HCT116 (cell line): ENCODE measurements around the gene FAM221B. TPM values are rescaled to one million over a fixed set of nuclear protein-coding genes. Genes with fewer than 3 reads are reported as not detected.

Source experiments
- ATAC-seq: fragments of 200-7000 bp; cut with Tn5 transposase; 2 replicates; pipeline ENCODE4 v1.9.1; 2020; ENCODE audit warnings: mild to moderate bottlenecking, moderate library complexity
- BruUV-seq: library from RNA; stranded (reverse); fragments of 400-500 nt; replicated peaks from 2 replicates; lab custom pipeline; 2021; lab: Mats Ljungman, UMichigan
- CTCF ChIA-PET: fragments of 300-600 bp; sonication (Branson Sonifier 250); formaldehyde crosslinking; loops from one replicate; lab custom pipeline; 2021; ENCODE audit warnings: antibody characterized with exemption; lab: Charles Lee
- POLR2A ChIA-PET: fragments of 300-600, 350-600 bp; sonication (Branson Sonifier 250); formaldehyde crosslinking; loops from one replicate; lab custom pipeline; 2021; ENCODE audit warnings: antibody characterized with exemption; lab: Charles Lee
- RAD21 ChIA-PET, 2 experiments: fragments of 300-600 bp; sonication (Branson Sonifier 250); formaldehyde crosslinking; loops; one replicate each; lab custom pipeline; 2023; ENCODE audit warnings: low total read pairs in 2 of 2; ENCODE audit not compliant: uncharacterized antibody in 2 of 2, unreplicated experiment in 2 of 2, low non-redundant PET in 1 of 2; lab: Charles Lee
- DNase-seq: peaks from one replicate; pipeline ENCODE4 v3.0.0-alpha.2; 2010; ENCODE audit warnings: low read depth, low spot score
- H2AFZ ChIP-seq: fragments of 200-600 bp; shearing (Covaris generic), sonication (generic); 2 replicates; pipeline ENCODE4 v1.6.1; 2017; ENCODE audit warnings: low read depth, mixed run types, mixed read lengths, antibody characterized with exemption, low read length; ENCODE audit not compliant: poor library complexity, severe bottlenecking
- H3K27ac ChIP-seq: 2 replicates; pipeline ENCODE4 v1.5.1; 2012; ENCODE audit warnings: low read depth, low read length
- H3K27me3 ChIP-seq: fragments of 200-600 bp; sonication (generic); 2 replicates; pipeline ENCODE4 v1.6.1; 2016; ENCODE audit warnings: mixed run types, low read length, mixed read lengths; ENCODE audit not compliant: insufficient read depth
- H3K36me3 ChIP-seq, 2 experiments: fragments of 200-500 bp in 1 of 2; fragments of 200-600 bp in 1 of 2; sonication (Bioruptor generic) in 1 of 2; sonication (generic) in 1 of 2; 2 replicates each; pipeline versions ENCODE4 v1.5.1 to v1.6.1; 2014 to 2016; ENCODE audit warnings: low read length in 2 of 2, inconsistent platforms in 1 of 2, mixed read lengths in 1 of 2, mixed run types in 1 of 2; ENCODE audit not compliant: insufficient read depth in 2 of 2, control insufficient read depth in 1 of 2
- H3K4me1 ChIP-seq, 2 experiments: fragments of 200-600 bp in 1 of 2; sonication (generic) in 1 of 2; 2 replicates each; pipeline versions ENCODE4 v1.5.1 to v1.6.1; 2012 to 2017; ENCODE audit warnings: low read length in 2 of 2, inconsistent platforms in 1 of 2, mild to moderate bottlenecking in 1 of 2, mixed read lengths in 1 of 2, mixed run types in 1 of 2, moderate library complexity in 1 of 2; ENCODE audit not compliant: insufficient read depth in 2 of 2, control insufficient read depth in 1 of 2
- H3K4me2 ChIP-seq: fragments of 200-600 bp; sonication (generic); 2 replicates; pipeline ENCODE4 v1.6.1; 2017; ENCODE audit warnings: mixed run types, low read length, mixed read lengths
- H3K4me3 ChIP-seq, 2 experiments: fragments of 200-600 bp in 1 of 2; sonication (generic) in 1 of 2; replicated peaks in 1 of 2; 2 replicates each; pipeline ENCODE4 v1.5.1; 2011 to 2016; ENCODE audit warnings: low read length in 2 of 2, control low read depth in 1 of 2, low read depth in 1 of 2, mild to moderate bottlenecking in 1 of 2, mixed read lengths in 1 of 2, mixed run types in 1 of 2
- H3K79me2 ChIP-seq: fragments of 200-600 bp; sonication (generic); 2 replicates; pipeline ENCODE4 v1.6.1; 2017; ENCODE audit warnings: mild to moderate bottlenecking, mixed run types, low read length, moderate library complexity, mixed read lengths; ENCODE audit not compliant: insufficient read depth
- H3K9ac ChIP-seq: fragments of 200-600 bp; sonication (generic); 2 replicates; pipeline ENCODE4 v1.6.1; 2016; ENCODE audit warnings: low read length, mixed read lengths
- H3K9me2 ChIP-seq: fragments of 200-600 bp; sonication (generic), shearing (Covaris generic); 2 replicates; pipeline ENCODE4 v1.6.1; 2017; ENCODE audit warnings: mixed run types, mild to moderate bottlenecking, moderate library complexity; ENCODE audit not compliant: insufficient read depth
- H3K9me3 ChIP-seq, 2 experiments: fragments of 200-500 bp in 1 of 2; fragments of 200-600 bp in 1 of 2; sonication (Bioruptor generic) in 1 of 2; sonication (generic) in 1 of 2; 2 replicates each; pipeline ENCODE4 v1.6.1; 2014 to 2017; ENCODE audit warnings: low read length in 2 of 2, mixed read lengths in 2 of 2, inconsistent platforms in 1 of 2, low read depth in 1 of 2, mild to moderate bottlenecking in 1 of 2, mixed run types in 1 of 2, moderate library complexity in 1 of 2; ENCODE audit not compliant: control insufficient read depth in 1 of 2, insufficient read depth in 1 of 2
- H4K20me1 ChIP-seq: fragments of 200-600 bp; sonication (generic), shearing (Covaris generic); 2 replicates; pipeline ENCODE4 v1.6.1; 2017; ENCODE audit warnings: mixed run types, mild to moderate bottlenecking, moderate library complexity; ENCODE audit not compliant: insufficient read depth
- CBX3 ChIP-seq: IDR thresholded peaks from 2 replicates; pipeline ENCODE4 v1.6.1; 2012; ENCODE audit warnings: low read depth
- CEBPB ChIP-seq: IDR thresholded peaks from 2 replicates; pipeline ENCODE4 v1.6.1; 2012; ENCODE audit warnings: low read depth
- EGR1 ChIP-seq: IDR thresholded peaks from 2 replicates; pipeline ENCODE4 v1.6.1; 2012; ENCODE audit warnings: low read depth
- ELF1 ChIP-seq: IDR thresholded peaks from 2 replicates; pipeline ENCODE4 v1.6.1; 2012; ENCODE audit warnings: low read depth, borderline replicate concordance
- EZH2 ChIP-seq: fragments of 200-600 bp; sonication (generic); IDR thresholded peaks from 2 replicates; pipeline ENCODE4 v1.6.1; 2017; ENCODE audit warnings: antibody characterized with exemption, mixed run types
- EZH2phosphoT487 ChIP-seq: fragments of 200-600 bp; IDR thresholded peaks from 2 replicates; pipeline ENCODE4 v1.6.1; 2018; ENCODE audit warnings: antibody characterized with exemption, borderline replicate concordance
- FOSL1 ChIP-seq: IDR thresholded peaks from 2 replicates; pipeline ENCODE4 v1.6.1; 2012; ENCODE audit warnings: low read depth
- JUND ChIP-seq: IDR thresholded peaks from 2 replicates; pipeline ENCODE4 v1.6.1; 2012
- POLR2AphosphoS5 ChIP-seq: IDR thresholded peaks from 2 replicates; pipeline ENCODE4 v1.6.1; 2011; ENCODE audit warnings: mild to moderate bottlenecking, low read depth, low read length, moderate library complexity
- SIN3A ChIP-seq: IDR thresholded peaks from 2 replicates; pipeline ENCODE4 v1.6.1; 2012; ENCODE audit warnings: low read depth
- SP1 ChIP-seq: IDR thresholded peaks from 2 replicates; pipeline ENCODE4 v1.6.1; 2012; ENCODE audit warnings: low read depth
- SRF ChIP-seq: IDR thresholded peaks from 2 replicates; pipeline ENCODE4 v1.6.1; 2012; ENCODE audit warnings: low read depth
- TCF7L2 ChIP-seq: IDR thresholded peaks from 2 replicates; pipeline ENCODE4 v1.7.0; 2011; ENCODE audit warnings: borderline replicate concordance, inconsistent platforms; ENCODE audit not compliant: insufficient read depth, insufficient read length; ENCODE audit errors: extremely low read depth
- YY1 ChIP-seq: IDR thresholded peaks from 2 replicates; pipeline ENCODE4 v1.6.1; 2011; ENCODE audit warnings: low read length, low read depth, moderate library complexity, mild to moderate bottlenecking; ENCODE audit not compliant: insufficient replicate concordance; ENCODE audit errors: extremely low read depth
- ZNF274 ChIP-seq: fragments of 200-500 bp; sonication (Bioruptor generic); IDR thresholded peaks from 2 replicates; pipeline ENCODE4 v1.6.1; 2014; ENCODE audit warnings: mild to moderate bottlenecking, low read depth, low read length, inconsistent platforms
- intact Hi-C: fragments of 100-400 bp; cut with micrococcal nuclease; formaldehyde crosslinking; loops from 2 replicates; pipeline ENCODE4 v1.10.0; 2022
- total RNA-seq: library from RNA; stranded (reverse); gene quantifications from one replicate; pipeline ENCODE4 v1.2.1, GENCODE V29; 2021; ENCODE audit not compliant: unreplicated experiment
- TF ChIP-seq, protein P1 (sequence below): IDR thresholded peaks from 2 replicates; pipeline ENCODE4 v1.6.1; 2011; ENCODE audit warnings: mild to moderate bottlenecking, low read length, moderate library complexity; ENCODE audit not compliant: insufficient replicate concordance; ENCODE audit errors: extremely low read depth
- TF ChIP-seq, protein P2 (sequence below): IDR thresholded peaks from 2 replicates; pipeline ENCODE4 v1.6.1; 2012
- TF ChIP-seq, protein P3 (sequence below), 3 experiments: fragments of 200-600 bp in 1 of 3; sonication (generic) in 1 of 3; IDR thresholded peaks in 2 of 3; conservative IDR thresholded peaks in 1 of 3; 2 replicates each; pipeline ENCODE4 v1.5.1; 2012 to 2017; ENCODE audit warnings: low read depth in 2 of 3, low read length in 2 of 3, antibody characterized with exemption in 1 of 3, borderline replicate concordance in 1 of 3, control low read depth in 1 of 3, mild to moderate bottlenecking in 1 of 3, mixed read lengths in 1 of 3, mixed run types in 1 of 3, moderate library complexity in 1 of 3; ENCODE audit not compliant: insufficient read depth in 1 of 3

Gene FAM221B
- total RNA-seq, 1 experiment from 2014 or later: not detected

DNA sequence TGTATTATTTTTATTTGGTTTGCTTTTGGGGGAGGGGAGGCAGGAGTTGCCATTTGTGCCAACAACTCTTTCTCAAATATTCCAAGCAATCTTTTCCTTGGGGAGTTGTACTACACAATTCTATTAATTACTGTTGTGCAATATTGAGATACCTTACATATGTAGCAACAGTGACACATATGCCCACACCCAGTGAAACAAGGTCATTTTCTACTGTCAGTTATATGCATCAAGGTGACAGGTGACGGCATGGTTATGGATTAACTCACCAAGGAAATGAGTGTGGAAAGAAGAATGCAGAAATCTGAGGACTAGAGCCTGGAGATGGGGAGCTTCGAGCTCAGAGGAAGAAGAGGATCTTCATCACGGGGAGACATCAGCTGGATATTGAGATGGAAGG, 56.6 kb downstream of the FAM221B start:
- Histone ChIP-seq H2AFZ (no peak overlapping the region), H3K36me3 (no peaks in the 10 kb centered on the region)
- CTCF ChIA-PET: interaction anchor here (1.4 kb wide), 1 partner anchor 18 kb away, joined by 12 read pairs; no protein-coding TSS in a partner anchor
- TF ChIP-seq, protein P1, sequence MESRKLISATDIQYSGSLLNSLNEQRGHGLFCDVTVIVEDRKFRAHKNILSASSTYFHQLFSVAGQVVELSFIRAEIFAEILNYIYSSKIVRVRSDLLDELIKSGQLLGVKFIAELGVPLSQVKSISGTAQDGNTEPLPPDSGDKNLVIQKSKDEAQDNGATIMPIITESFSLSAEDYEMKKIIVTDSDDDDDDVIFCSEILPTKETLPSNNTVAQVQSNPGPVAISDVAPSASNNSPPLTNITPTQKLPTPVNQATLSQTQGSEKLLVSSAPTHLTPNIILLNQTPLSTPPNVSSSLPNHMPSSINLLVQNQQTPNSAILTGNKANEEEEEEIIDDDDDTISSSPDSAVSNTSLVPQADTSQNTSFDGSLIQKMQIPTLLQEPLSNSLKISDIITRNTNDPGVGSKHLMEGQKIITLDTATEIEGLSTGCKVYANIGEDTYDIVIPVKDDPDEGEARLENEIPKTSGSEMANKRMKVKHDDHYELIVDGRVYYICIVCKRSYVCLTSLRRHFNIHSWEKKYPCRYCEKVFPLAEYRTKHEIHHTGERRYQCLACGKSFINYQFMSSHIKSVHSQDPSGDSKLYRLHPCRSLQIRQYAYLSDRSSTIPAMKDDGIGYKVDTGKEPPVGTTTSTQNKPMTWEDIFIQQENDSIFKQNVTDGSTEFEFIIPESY: no peak
- peak; percentile 49 for TF ChIP-seq CEBPB
- TF ChIP-seq, all 23 proteins: peak for 1
- Histone ChIP-seq H3K9ac (no peak overlapping the region), H3K27me3 (no peaks in the 10 kb centered on the region), H3K27ac (no peak overlapping the region), H3K4me2 (no peak overlapping the region), H3K9me3 (no peaks in the 10 kb centered on the region), H4K20me1 (no peaks in the 10 kb centered on the region), H3K79me2 (no peaks in the 10 kb centered on the region), H3K4me3 (no peak overlapping the region), H3K4me1 (peaks cover 2 to 6% of the 10 kb centered on the region in 2 experiments; a peak in 2 of 4 replicates), H3K9me2 (no peaks in the 10 kb centered on the region)
- DNase-seq: no peak
- intact Hi-C loops: no loop called here
- ChIA-PET POLR2A (no interaction called here), RAD21 (no interaction called here)
- no peak for ATAC-seq
- BruUV-seq: no TSS peak

DNA sequence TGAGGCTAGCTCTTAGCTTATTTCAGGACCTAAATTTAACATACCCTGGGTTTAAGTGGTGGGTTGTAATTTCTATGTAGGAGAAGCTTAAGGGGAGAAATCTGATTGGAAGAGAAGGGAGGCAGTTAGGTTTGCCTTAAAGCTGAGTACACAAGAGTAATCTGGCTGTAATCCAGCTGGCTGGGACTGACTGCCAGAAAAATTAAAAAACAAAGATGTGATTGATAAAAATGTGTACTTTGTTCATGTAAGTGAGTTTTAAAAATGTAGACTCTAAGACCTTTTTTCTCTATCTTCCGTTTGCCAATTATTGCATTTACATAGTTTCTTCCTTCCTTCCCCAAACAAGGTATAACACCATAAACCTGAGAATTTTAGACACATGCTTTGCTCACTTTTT, 57.0 kb downstream of the FAM221B start:
- ATAC-seq: no peak
- Histone ChIP-seq H3K27ac (no peak overlapping the region), H2AFZ (no peak overlapping the region), H3K4me2 (no peak overlapping the region), H3K4me3 (no peak overlapping the region), H4K20me1 (no peaks in the 10 kb centered on the region), H3K79me2 (no peaks in the 10 kb centered on the region), H3K9me2 (no peaks in the 10 kb centered on the region), H3K9ac (no peak overlapping the region), H3K27me3 (no peaks in the 10 kb centered on the region), H3K9me3 (no peaks in the 10 kb centered on the region), H3K4me1 (peaks cover 2 to 6% of the 10 kb centered on the region in 2 experiments; a peak in 2 of 4 replicates), H3K36me3 (no peaks in the 10 kb centered on the region)
- RAD21 ChIA-PET: no interaction called here
- DNase-seq: no peak
- no TSS peak for BruUV-seq
- POLR2A ChIA-PET: no interaction called here
- intact Hi-C loops: no loop called here
- CTCF ChIA-PET: no interaction called here
- TF ChIP-seq, protein P2, sequence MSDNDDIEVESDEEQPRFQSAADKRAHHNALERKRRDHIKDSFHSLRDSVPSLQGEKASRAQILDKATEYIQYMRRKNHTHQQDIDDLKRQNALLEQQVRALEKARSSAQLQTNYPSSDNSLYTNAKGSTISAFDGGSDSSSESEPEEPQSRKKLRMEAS: no peak
- no peak for TF ChIP-seq EZH2phosphoT487
- no peak for TF ChIP-seq EGR1
- TF ChIP-seq CEBPB: no peak
- TF ChIP-seq ELF1: no peak
- no peak for TF ChIP-seq TCF7L2
- no peak for TF ChIP-seq FOSL1
- TF ChIP-seq SRF: no peak
- TF ChIP-seq YY1: no peak
- TF ChIP-seq SP1: no peak
- no peak for TF ChIP-seq JUND
- no peak for TF ChIP-seq ZNF274
- no peak for TF ChIP-seq POLR2AphosphoS5
- TF ChIP-seq EZH2: no peak
- TF ChIP-seq, protein P3, sequence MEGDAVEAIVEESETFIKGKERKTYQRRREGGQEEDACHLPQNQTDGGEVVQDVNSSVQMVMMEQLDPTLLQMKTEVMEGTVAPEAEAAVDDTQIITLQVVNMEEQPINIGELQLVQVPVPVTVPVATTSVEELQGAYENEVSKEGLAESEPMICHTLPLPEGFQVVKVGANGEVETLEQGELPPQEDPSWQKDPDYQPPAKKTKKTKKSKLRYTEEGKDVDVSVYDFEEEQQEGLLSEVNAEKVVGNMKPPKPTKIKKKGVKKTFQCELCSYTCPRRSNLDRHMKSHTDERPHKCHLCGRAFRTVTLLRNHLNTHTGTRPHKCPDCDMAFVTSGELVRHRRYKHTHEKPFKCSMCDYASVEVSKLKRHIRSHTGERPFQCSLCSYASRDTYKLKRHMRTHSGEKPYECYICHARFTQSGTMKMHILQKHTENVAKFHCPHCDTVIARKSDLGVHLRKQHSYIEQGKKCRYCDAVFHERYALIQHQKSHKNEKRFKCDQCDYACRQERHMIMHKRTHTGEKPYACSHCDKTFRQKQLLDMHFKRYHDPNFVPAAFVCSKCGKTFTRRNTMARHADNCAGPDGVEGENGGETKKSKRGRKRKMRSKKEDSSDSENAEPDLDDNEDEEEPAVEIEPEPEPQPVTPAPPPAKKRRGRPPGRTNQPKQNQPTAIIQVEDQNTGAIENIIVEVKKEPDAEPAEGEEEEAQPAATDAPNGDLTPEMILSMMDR (IDR thresholded peaks at IDR 0.05 in 2 of 3, conservative IDR thresholded peaks at IDR 0.05 in 1 of 3; ENCODE audit: borderline replicate concordance in 1 of 3, insufficient read depth in 1 of 3, low read depth in 2 of 3, low read length in 2 of 3): no peak
- no peak for TF ChIP-seq SIN3A
- TF ChIP-seq CBX3: no peak
